Lower leg skin (tissue), 4 donors: Measurements from ENCODE around the gene PODNL1. TPM values are rescaled to one million over a fixed set of nuclear protein-coding genes. Genes with fewer than 3 reads are reported as not detected.

Experiments
- DNase-seq, 2 donors: peaks; one replicate each; pipeline ENCODE4 v3.0.0-alpha.2; 2019; ENCODE audit warnings: low spot score in 2 of 2
- H3K4me3 ChIP-seq: fragments of 200-600 bp; sonication (generic); 2 replicates; pipeline ENCODE4 v1.5.1; 2017; ENCODE audit warnings: mild to moderate bottlenecking, low read depth; ENCODE audit not compliant: poor library complexity, severe bottlenecking
- CTCF ChIP-seq, 3 donors: fragments of 450-650 bp; IDR thresholded peaks; one replicate each; pipeline ENCODE4 v1.5.1; 2016; ENCODE audit warnings: antibody characterized with exemption in 3 of 3, mild to moderate bottlenecking in 3 of 3, moderate library complexity in 2 of 3
- POLR2A ChIP-seq, 2 donors: fragments of 450-650 bp; IDR thresholded peaks; one replicate each; pipeline ENCODE4 v1.6.1; 2016 to 2017; ENCODE audit warnings: antibody characterized with exemption in 2 of 2, mild to moderate bottlenecking in 1 of 2, moderate library complexity in 1 of 2
- WGBS, 2 donors: methylation state at CpG; one replicate each; pipeline ENCODE4 v1.1.5; 2018; 5-methylcytosine and 5-hydroxymethylcytosine counted together
- intact Hi-C: fragments of 100-400 bp; cut with DNase I; formaldehyde crosslinking; loops from one replicate; pipeline ENCODE4 v1.15.0; 2023; ENCODE audit warnings: low total_unique reads
- total RNA-seq, 4 donors: library from RNA; depleted of rRNA; stranded (reverse); fragments of >200 nt; gene quantifications; one replicate each; pipeline ENCODE4 v1.1.0, GENCODE V29; 2016

PODNL1 gene
- total RNA-seq, 4 donors from 2014 or later, result 5.2 to 8.2 (median 6.4) TPM

- intact Hi-C loops, result no loop called here
- no peak overlapping the region for H3K4me3 ChIP-seq
- 92 to 96% methylated on average over 4 to 11 of the region's 15 CpGs for WGBS, 2 donors
- TF ChIP-seq POLR2A (IDR thresholded peaks at IDR 0.05) (no peak), CTCF (IDR thresholded peaks at IDR 0.05) (no peak)
- DNase-seq, result no peak
Observed at GRCh38 chr19:13980340-13980739, 42.1 kb upstream of the PODNL1 start.

- intact Hi-C loops, result no loop called here
- 75 to 79% methylated on average over 12 of the region's 12 CpGs for WGBS, 2 donors
- TF ChIP-seq CTCF (IDR thresholded peaks at IDR 0.05) (no peak), POLR2A (IDR thresholded peaks at IDR 0.05) (no peak)
- H3K4me3 ChIP-seq, result no peak overlapping the region
- no peak for DNase-seq
Observed at GRCh38 chr19:13979686-13980085, 41.5 kb upstream of the PODNL1 start.

GRCh38 chr19:13979244-13979615, 41.0 kb upstream of the PODNL1 start:
- no peak for DNase-seq
- intact Hi-C loops, result no loop called here
- H3K4me3 ChIP-seq, result no peak overlapping the region
- 20 to 26% methylated on average over 5 to 12 of the region's 12 CpGs for WGBS, 2 donors
- TF ChIP-seq CTCF (IDR thresholded peaks at IDR 0.05), result no peak
- no peak for TF ChIP-seq POLR2A (IDR thresholded peaks at IDR 0.05)

GRCh38 chr19:13978351-13979243, 40.4 kb upstream of the PODNL1 start:
- DNase-seq, result peak; percentile 79 to 96
- intact Hi-C loops, result no loop called here
- H3K4me3 ChIP-seq, result no peak overlapping the region
- TF ChIP-seq CTCF (IDR thresholded peaks at IDR 0.05), result no peak
- TF ChIP-seq POLR2A (IDR thresholded peaks at IDR 0.05), result no peak
- 2 to 18% methylated on average over 26 to 42 of the region's 74 CpGs for WGBS, 2 donors

- H3K4me3 ChIP-seq, result no peak overlapping the region
- no peak for DNase-seq
- WGBS, 2 donors, result 80 to 81% methylated on average over 11 of the region's 12 CpGs
- intact Hi-C loops, result no loop called here
- TF ChIP-seq CTCF (IDR thresholded peaks at IDR 0.05) (no peak), POLR2A (IDR thresholded peaks at IDR 0.05) (no peak)
Observed at GRCh38 chr19:13977803-13978202, 39.6 kb upstream of the PODNL1 start.
